GM19455 (cell line): ENCODE measurements around the gene MCRS1.

Experiments used
- ATAC-seq: cut with Tn5 transposase; IDR thresholded peaks from one replicate; pipeline ENCODE4 v1.9.1; 2021; ENCODE audit not compliant: unreplicated experiment

MCRS1 gene

GRCh38 chr12:49557187-49557916, 10.6 kb downstream of the MCRS1 start:
- ATAC-seq, result no peak

- ATAC-seq, result no peak
Measured at GRCh38 chr12:49556391-49557186, 11.4 kb downstream of the MCRS1 start.

- ATAC-seq, result no peak
Measured at GRCh38 chr12:49555631-49556390, 12.1 kb downstream of the MCRS1 start.

DNA sequence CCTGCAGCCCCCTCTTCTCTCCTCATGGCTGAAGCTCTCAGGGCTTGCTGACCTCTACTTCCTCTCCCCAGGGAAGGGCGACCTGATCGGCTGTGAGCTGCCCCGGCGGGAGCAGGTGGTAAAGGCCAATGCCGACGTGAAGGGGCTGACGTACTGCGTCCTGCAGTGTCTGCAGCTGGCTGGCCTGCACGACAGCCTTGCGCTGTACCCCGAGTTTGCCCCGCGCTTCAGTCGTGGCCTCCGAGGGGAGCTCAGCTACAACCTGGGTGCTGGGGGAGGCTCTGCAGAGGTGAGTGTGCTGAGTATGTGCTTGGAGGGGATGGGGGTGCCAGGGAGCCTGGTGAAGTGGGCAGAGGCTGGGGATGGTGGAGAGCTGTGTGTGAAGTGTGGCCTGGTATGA, 13.7 kb downstream of the MCRS1 start:
- ATAC-seq, result no peak

DNA sequence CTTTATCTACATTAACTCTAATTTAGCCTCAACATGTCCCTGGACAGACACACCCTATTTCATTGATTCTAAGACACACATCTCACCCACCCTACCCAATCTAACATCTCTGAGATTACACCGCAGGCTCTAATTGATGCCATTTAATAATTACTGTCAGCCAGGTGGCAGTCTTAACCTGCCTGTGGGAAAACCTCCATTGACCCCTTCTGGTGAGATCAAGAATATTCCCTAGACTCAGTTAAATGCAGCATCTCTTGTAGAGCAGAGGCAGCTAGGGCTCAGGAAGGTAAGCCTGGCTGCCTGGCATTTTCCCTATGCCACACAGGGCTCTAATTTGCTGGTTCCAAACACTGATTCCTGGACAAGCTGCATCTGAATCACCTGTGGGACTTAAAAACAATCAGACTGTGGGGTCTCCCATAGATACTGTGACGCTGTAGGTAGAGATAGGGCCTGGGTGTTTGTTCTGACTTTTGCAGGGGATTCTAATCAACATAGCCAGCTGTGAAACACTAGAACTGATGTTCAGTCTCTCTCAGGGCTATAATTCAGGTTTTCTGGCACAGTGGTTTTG, 14.3 kb downstream of the MCRS1 start:
- no peak for ATAC-seq

DNA sequence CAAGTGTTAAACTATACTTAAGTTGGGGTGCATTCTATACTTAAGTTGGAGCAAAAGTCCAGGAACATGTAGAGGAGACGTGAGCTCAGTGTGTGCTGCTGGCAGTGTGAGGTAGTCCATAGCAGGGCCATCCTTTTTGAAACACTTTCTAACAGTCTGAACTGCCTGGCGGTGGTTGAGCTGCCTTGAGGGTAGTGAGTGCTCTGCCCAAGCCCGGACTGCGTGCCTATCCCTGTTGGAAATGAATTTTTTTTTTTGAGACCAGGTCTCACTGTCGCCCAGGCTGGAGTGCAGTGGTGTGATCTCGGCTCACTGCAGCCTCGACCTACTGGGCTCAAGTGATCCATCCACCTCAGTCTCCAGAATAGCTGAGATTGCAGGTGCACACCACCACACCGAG, 15.0 kb downstream of the MCRS1 start:
- ATAC-seq, result no peak

DNA sequence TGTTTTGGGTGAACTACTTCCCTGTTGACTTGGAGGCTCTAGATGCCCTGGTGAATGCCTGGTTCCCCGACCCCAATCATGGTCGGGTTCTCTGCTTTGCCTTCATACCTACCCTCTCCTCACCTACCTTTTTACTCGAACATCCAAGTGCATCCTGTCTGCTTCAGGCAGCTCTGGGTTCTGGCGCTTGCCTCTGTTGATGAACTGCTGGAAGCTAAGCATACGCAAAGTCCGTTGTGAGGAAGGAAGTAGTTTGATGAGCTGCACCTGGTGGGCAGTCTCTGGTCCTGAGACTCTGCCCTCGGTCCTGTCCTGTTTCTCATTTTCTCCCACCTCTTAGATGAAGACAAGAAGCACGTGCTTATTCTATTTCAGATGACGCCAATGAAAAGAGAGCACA, 15.5 kb downstream of the MCRS1 start:
- ATAC-seq, result no peak

DNA sequence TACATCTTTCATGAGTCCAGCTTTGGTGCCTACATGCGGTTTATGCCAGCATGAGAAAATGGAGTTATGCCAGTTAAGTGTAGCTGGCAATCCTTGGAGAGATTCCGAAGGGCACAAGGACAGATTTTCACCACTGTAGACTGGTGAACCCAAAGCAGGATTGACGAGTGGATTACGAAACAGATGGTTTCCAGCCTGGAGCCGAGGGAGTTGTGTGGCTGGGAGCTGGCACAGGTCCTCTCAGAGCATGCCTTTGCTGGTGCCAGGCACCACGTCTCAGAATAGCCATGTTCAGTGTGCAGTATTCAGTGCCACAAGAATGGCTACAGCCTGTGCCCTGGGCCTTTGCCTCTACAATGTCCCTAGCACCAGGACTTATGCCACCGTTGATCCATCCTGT, 15.9 kb downstream of the MCRS1 start:
- ATAC-seq, result no peak

DNA sequence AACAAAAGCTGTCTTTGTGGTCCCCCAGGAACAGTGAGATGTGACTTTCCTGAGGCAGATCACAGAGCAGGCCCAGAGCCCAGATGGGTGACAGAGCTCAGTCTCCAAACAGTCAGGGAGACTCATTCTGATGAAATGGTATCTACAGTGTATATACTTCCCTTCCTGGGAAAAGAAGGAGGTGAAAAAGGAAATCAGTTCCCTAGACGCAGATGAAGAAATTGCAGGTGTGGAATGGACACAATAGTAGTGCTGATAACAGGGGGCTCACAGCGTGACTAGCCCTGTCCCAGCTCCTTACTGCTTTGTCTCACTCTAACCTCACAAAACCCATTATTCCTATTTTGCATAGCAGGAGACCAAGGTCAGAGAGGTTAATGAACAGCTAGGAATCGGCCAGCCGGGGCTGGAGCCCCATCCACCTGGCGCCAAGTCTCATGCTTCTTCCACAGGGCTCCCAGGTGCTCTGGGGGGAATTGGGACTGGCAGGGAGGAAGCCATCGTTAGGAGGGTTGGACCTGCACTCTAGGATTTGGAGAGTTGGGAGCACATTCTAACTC, 17.2 kb downstream of the MCRS1 start:
- ATAC-seq, result no peak

DNA sequence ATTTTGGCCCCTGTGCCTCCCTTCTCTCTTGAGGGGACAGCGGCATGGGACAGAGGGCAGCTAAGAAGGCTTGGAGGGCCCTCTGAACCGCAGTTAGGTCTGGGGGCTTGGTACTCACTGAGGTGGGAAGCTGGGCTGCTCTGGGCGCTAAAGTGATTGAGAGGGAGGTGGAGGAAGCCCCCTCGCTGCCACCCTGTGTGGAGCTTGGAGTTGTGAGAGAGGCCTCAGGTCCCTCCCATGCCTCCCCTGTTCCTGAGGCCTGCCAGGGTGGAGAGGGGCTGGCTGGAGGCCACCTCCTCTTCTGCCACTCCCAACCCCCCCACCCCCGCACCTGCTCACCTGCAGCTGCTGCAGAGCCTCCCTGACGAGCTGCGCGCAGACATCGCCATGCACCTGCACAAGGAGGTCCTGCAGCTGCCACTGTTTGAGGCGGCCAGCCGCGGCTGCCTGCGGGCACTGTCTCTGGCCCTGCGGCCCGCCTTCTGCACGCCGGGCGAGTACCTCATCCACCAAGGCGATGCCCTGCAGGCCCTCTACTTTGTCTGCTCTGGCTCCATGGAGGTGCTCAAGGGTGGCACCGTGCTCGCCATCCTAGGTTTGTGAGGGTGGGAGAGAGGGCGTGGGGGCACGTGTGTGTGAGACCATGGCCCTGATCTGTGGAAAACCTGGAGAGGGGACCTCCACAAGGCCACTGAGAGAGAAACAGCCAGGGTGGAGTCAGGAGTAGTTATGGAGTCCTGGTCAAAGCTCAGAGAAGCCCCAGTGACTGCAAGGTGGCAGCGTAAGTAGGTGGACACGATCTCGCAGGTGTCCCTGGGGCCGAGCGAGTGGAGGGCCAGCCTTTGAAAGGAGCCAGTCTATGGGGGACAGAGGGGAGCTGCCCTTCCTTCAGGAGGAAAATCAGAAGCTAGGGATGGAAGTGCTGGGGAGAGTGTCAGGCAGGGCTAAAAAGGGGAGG, 17.9 kb downstream of the MCRS1 start:
- no peak for ATAC-seq

- no peak for ATAC-seq
Measured at GRCh38 chr12:49548822-49549648, 18.9 kb downstream of the MCRS1 start.

DNA sequence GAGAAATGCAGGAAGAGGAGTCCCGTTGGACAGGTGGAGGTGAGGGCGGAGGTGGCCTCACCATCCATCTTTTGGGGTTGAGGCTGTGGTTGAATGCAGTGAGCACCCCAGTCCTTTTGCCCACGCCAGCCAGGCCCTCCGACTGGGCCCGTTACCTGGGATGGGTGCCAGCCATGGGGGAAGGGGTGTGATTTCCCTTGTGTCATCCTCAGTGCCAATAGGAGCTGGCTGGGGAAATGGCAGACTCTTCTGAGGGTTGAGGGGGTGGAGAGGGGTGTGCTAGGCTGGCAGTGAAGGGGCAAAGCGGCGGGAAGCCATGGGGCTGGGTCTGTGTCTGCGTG, 19.5 kb downstream of the MCRS1 start:
- ATAC-seq, result no peak

DNA sequence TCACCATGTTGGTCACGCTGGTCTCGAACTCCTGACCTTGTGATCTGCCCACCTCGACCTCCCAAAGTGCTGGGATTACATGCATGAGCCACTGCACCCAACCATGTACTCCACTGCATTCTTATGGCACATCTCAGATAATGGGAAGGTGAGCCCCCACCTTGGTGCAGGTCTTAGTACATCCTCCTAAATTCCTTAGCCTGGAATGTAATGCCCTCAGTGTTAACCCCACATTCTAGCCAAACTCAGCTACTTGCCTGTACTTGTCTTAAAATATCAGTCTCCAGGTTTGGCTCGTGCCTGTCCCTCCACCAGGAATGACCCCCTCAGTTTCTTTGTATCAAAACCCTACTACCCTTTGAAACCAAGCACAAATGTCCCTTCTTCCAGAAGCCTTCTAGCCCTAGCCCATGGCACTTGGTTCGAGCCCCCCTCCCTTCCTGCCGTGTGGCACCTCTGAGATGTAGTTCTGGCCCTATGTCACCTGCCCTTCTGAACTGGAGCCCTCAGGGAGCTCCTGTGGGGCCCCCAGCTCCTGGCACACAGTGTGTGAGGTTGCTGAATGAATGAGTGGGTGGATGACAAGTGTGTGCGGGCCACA, 20.8 kb downstream of the MCRS1 start:
- no peak for ATAC-seq

- no peak for ATAC-seq
Measured at GRCh38 chr12:49546481-49546880, 21.5 kb downstream of the MCRS1 start.

- ATAC-seq, result no peak
Measured at GRCh38 chr12:49545815-49546214, 22.1 kb downstream of the MCRS1 start.

- ATAC-seq, result no peak
Measured at GRCh38 chr12:49543914-49544815, 23.8 kb downstream of the MCRS1 start.

GRCh38 chr12:49543221-49543913, 24.6 kb downstream of the MCRS1 start:
- ATAC-seq, result no peak
